Measurements from ENCODE around the gene ESR1. TPM values are rescaled to one million over a fixed set of nuclear protein-coding genes. Genes with fewer than 3 reads are reported as not detected.
"Not testable (repeated sequence)": the region's sequence is repeated elsewhere in the genome, so short reads cannot be mapped to it uniquely, and the experiment has no call there.

ESR1 gene
- total RNA-seq, 2 experiments from 2014 or later = 0.45 to 1.1 TPM

GRCh38 chr6:152118224-152118623, 310.7 kb downstream of the ESR1 start:
- Mint-ChIP-seq H3K27ac (no peak overlapping the region), H3K9me3 (peaks cover 5% of the 10 kb centered on the region), H3K4me3 (no peak overlapping the region), H3K27me3 (no peaks in the 10 kb centered on the region), H3K36me3 (peaks cover 15% of the 10 kb centered on the region), H3K4me1 (peaks cover 2% of the 10 kb centered on the region)
- DNase-seq = no peak

DNA sequence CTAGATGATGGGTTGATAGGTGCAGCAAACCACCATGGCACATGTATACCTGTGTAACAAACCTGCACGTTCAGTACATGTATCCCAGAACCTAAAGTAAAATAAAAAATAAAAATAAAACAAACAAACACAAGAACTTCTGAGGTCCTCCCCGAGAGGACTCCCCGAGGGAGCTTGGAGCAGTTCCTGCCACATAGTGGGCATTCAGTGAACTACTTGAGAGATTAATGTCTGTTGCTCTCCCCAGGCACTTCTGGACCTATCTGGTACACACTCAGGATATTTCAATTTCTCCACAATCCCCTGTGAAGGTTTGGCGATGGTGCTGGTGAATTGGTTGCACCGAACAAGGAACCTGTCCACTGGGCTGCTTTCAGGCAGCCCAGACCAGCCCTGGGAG, 311.2 kb downstream of the ESR1 start:
- Mint-ChIP-seq H3K9me3 (peaks cover 5% of the 10 kb centered on the region), H3K27ac (no peak overlapping the region), H3K36me3 (peaks cover 15% of the 10 kb centered on the region), H3K4me1 (peaks cover 2% of the 10 kb centered on the region), H3K27me3 (no peaks in the 10 kb centered on the region), H3K4me3 (no peak overlapping the region)
- no peak for DNase-seq

DNA sequence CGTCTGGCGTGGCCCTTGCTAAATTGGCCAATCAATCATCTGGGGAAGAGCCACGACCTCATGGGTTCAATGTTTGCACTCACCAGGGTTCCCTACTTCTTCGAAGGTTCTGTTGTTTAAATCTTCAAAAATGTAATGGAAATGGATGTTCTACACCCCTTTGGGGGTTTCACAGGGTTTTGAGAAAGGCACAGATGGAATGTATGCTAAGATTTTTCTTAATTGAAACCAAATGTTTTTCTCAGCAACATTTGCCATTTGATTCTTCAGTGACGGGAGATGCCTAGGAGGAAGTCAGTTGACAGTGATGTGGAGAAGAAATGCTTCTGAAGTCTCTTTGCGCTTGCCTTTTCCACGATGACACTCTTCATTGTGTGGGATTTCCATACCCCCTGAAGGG, 312.3 kb downstream of the ESR1 start:
- Mint-ChIP-seq H3K27me3 (no peaks in the 10 kb centered on the region), H3K27ac (no peak overlapping the region), H3K4me1 (peaks cover 2% of the 10 kb centered on the region), H3K4me3 (no peak overlapping the region), H3K9me3 (peaks cover 5% of the 10 kb centered on the region), H3K36me3 (peaks cover 15% of the 10 kb centered on the region)
- DNase-seq = no peak

GRCh38 chr6:152121910-152122309, 314.4 kb downstream of the ESR1 start:
- peaks cover 2% of the 10 kb centered on the region for H3K4me1 Mint-ChIP-seq
- peaks cover 5% of the 10 kb centered on the region for H3K9me3 Mint-ChIP-seq
- DNase-seq = no peak
- no peak overlapping the region for H3K4me3 Mint-ChIP-seq
- peaks cover 15% of the 10 kb centered on the region for H3K36me3 Mint-ChIP-seq
- H3K27me3 Mint-ChIP-seq = no peaks in the 10 kb centered on the region
- no peak overlapping the region for H3K27ac Mint-ChIP-seq

DNA sequence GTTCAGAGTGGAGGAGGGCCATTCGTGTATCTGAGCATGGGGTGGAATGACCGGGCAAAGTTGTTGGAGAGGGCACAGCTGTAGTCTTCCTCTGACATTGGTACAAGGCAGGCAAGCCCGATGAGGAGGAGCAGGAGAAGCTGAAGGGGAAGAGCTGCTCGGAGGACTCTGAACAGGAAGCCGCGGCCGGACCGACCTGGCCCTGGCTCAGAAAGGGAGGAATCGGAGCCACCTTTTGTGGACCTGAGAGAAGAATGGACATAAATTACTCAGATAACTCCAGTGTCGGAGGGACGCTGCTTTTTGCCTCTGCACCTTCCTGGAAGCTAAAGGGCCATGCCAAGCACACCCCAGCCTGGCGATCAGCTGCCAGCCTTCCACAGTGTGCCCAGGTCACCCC, 315.0 kb downstream of the ESR1 start:
- Mint-ChIP-seq H3K4me1 (peaks cover 2% of the 10 kb centered on the region), H3K36me3 (peaks cover 15% of the 10 kb centered on the region), H3K27ac (no peak overlapping the region), H3K4me3 (no peak overlapping the region), H3K9me3 (peaks cover 5% of the 10 kb centered on the region), H3K27me3 (no peaks in the 10 kb centered on the region)
- no peak for DNase-seq

DNA sequence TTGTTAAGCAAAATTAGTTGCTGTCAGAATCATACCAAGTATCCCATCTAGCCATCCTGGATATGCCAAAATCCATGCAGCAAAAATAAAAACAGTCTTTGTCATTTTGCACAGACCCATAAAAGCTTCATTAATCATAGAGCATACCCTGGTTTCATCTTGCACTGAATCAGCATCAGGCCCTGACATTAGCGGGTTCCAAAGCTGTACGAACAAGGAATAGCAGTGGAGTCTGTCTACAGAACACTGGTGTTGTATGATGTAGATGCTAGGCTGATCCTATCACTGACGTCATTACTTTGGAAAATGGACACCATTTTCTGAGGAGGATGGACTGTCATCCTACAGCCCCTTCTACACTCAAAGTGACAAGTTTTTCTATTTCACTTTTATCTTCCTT, 315.6 kb downstream of the ESR1 start:
- Mint-ChIP-seq H3K27me3 (no peaks in the 10 kb centered on the region), H3K4me3 (no peak overlapping the region), H3K9me3 (peaks cover 5% of the 10 kb centered on the region), H3K36me3 (peaks cover 15% of the 10 kb centered on the region), H3K27ac (no peak overlapping the region), H3K4me1 (no peaks in the 10 kb centered on the region)
- DNase-seq = no peak

GRCh38 chr6:152124429-152125074, 317.1 kb downstream of the ESR1 start:
- peaks cover 1% of the 10 kb centered on the region for H3K9me3 Mint-ChIP-seq
- no peaks in the 10 kb centered on the region for H3K4me1 Mint-ChIP-seq
- DNase-seq = no peak
- no peak overlapping the region for H3K27ac Mint-ChIP-seq
- peaks cover 17% of the 10 kb centered on the region for H3K36me3 Mint-ChIP-seq
- no peaks in the 10 kb centered on the region for H3K27me3 Mint-ChIP-seq
- H3K4me3 Mint-ChIP-seq = no peak overlapping the region

DNA sequence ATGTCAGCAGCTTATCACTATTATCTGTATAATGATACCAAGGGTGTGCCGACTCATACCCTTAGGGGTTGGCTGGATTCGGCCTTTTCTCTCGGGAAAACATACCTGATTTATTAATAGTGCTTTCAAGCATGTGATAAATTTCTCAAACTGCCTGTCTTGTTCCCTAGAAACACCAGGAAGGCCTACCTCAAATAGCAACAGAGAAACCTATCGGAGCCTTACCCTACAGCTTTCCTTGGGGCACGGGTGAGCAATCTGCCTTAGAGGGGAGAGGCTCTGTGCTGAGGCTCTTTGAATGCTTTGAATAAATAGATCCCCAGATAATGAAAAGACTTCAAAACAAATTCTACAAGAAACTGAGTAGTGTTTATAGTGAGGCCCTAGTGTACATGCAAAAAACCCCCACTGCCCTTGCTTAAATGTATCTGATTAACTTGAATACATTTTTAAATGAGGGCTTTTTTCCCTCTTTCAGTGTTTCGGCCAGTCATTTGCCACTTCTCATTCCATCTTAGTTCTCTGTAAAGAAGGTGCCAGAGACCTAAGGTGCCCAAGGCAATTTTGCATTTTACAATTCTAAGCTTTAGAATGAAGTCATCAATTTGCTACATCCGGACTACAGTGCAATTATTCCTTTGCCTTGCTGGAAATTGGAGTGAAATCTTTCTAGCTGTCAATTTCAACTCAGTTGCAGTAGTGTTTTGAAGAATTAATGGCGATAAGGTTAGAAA, 320.1 kb downstream of the ESR1 start:
- no peaks in the 10 kb centered on the region for H3K9me3 Mint-ChIP-seq
- no peak overlapping the region for H3K27ac Mint-ChIP-seq
- no peak for DNase-seq
- H3K4me3 Mint-ChIP-seq = no peak overlapping the region
- no peaks in the 10 kb centered on the region for H3K27me3 Mint-ChIP-seq
- H3K36me3 Mint-ChIP-seq = peaks cover 10% of the 10 kb centered on the region
- peaks cover 2% of the 10 kb centered on the region for H3K4me1 Mint-ChIP-seq

GRCh38 chr6:152129691-152130151, 322.2 kb downstream of the ESR1 start:
- DNase-seq = no peak
- Mint-ChIP-seq H3K4me1 (peaks cover 2% of the 10 kb centered on the region), H3K36me3 (peaks cover 10% of the 10 kb centered on the region), H3K9me3 (no peaks in the 10 kb centered on the region), H3K27me3 (no peaks in the 10 kb centered on the region), H3K27ac (peak overlapping the region; percentile 29), H3K4me3 (no peak overlapping the region)

GRCh38 chr6:152130441-152130840, 323.0 kb downstream of the ESR1 start:
- Mint-ChIP-seq H3K4me3 (no peak overlapping the region), H3K27ac (peak overlapping the region; percentile 78), H3K9me3 (no peaks in the 10 kb centered on the region), H3K4me1 (peaks cover 2% of the 10 kb centered on the region), H3K27me3 (no peaks in the 10 kb centered on the region), H3K36me3 (peaks cover 10% of the 10 kb centered on the region)
- no peak for DNase-seq

DNA sequence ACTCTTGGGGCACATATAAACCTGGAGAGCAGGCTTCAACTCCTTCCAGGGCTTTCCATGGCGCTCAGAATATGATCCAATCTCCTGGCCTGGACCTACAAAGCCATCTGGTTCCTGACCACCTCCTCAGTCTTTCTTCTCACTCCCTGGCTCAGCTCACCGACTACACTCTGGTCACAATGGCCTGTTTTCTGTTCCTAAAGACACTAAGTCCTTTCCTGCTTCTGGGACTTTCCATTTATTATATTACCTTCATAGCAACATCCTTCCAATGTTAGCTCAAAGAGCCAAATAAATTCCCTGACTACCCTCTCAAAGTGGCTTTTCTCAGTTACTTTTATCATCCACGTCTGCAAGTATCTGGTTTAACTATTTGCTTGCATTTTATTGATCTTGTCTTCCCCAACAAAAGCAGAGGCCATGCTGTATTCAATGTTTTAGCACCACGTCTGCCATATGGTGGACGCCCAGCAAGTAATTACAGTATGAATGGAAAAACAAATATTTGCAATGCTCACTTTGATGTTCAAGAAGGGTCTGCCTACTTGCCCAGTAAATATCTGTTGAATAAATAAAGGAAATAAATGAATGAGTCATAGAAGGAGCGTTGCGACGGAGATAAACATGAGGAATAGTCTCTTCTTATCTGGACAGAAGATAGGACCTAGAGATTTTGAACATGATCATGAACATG, 328.4 kb downstream of the ESR1 start:
- no peak overlapping the region for H3K4me3 Mint-ChIP-seq
- H3K27me3 Mint-ChIP-seq = no peaks in the 10 kb centered on the region
- no peak overlapping the region for H3K27ac Mint-ChIP-seq
- no peaks in the 10 kb centered on the region for H3K9me3 Mint-ChIP-seq
- peaks cover 4% of the 10 kb centered on the region for H3K36me3 Mint-ChIP-seq
- no peaks in the 10 kb centered on the region for H3K4me1 Mint-ChIP-seq
- DNase-seq = no peak

DNA sequence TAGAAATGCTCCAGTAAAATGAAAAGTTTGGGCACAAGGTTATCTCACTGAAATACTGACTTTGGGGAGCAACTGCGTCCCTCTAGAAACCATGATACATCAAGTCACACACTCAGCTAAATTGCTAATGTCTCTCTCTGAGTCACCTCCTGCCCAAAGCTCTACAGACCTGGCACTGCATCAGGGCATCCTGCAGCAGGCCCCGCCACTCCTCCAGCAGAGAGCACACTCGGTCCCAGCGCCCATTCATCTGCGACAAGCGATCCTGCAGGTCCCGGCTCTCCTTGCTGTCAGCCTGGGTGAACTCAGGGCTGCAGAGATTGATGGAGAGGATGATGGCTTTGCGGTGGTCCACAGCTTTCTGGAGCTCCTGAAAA, 329.0 kb downstream of the ESR1 start:
- H3K36me3 Mint-ChIP-seq = peaks cover 4% of the 10 kb centered on the region
- no peaks in the 10 kb centered on the region for H3K4me1 Mint-ChIP-seq
- no peaks in the 10 kb centered on the region for H3K9me3 Mint-ChIP-seq
- H3K4me3 Mint-ChIP-seq = no peak overlapping the region
- H3K27ac Mint-ChIP-seq = no peak overlapping the region
- H3K27me3 Mint-ChIP-seq = no peaks in the 10 kb centered on the region
- no peak for DNase-seq

DNA sequence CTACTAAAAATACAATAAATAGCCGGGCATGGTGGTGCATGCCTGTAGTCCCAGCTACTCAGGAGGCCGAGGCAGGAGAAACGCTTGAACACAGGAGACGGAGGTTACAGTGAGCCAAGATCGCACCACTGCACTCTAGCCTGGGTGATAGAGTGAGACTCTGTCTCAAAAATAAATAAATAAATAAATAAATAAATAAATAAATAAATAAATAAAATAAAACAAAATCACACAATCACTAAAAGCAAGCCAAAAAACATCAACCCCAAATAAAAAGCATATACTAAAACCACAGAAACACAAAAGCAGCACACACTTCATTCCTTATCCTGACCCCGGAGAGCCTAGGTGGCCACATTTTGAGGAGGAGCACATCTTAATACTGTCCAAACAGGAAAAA, 330.9 kb downstream of the ESR1 start:
- not testable (repeated sequence) for H3K27ac Mint-ChIP-seq, H3K36me3 Mint-ChIP-seq, DNase-seq, H3K4me3 Mint-ChIP-seq, H3K4me1 Mint-ChIP-seq, H3K27me3 Mint-ChIP-seq, H3K9me3 Mint-ChIP-seq

- no peak overlapping the region for H3K4me3 Mint-ChIP-seq
- DNase-seq = no peak
- no peaks in the 10 kb centered on the region for H3K4me1 Mint-ChIP-seq
- H3K27ac Mint-ChIP-seq = no peak overlapping the region
- H3K9me3 Mint-ChIP-seq = no peaks in the 10 kb centered on the region
- peaks cover 10% of the 10 kb centered on the region for H3K36me3 Mint-ChIP-seq
- H3K27me3 Mint-ChIP-seq = no peaks in the 10 kb centered on the region
Observed at GRCh38 chr6:152142105-152142504, 334.6 kb downstream of the ESR1 start.

GRCh38 chr6:152143359-152143758, 335.9 kb downstream of the ESR1 start:
- Mint-ChIP-seq H3K27me3 (no peaks in the 10 kb centered on the region), H3K4me1 (no peaks in the 10 kb centered on the region), H3K36me3 (peaks cover 12% of the 10 kb centered on the region), H3K9me3 (no peaks in the 10 kb centered on the region), H3K27ac (no peak overlapping the region), H3K4me3 (no peak overlapping the region)
- no peak for DNase-seq
